PC-3 (cell line): Measurements from ENCODE around the gene CPB2. TPM values are rescaled to one million over a fixed set of nuclear protein-coding genes. Genes with fewer than 3 reads are reported as not detected.

Experiments
- ATAC-seq: fragments of 200-7000 bp; cut with Tn5 transposase; 2 replicates; pipeline ENCODE4 v1.9.1; 2020; ENCODE audit warnings: mild to moderate bottlenecking, moderate library complexity
- BruUV-seq: library from RNA; stranded (reverse); fragments of 400-500 nt; replicated peaks from 2 replicates; lab custom pipeline; 2021; lab: Mats Ljungman, UMichigan
- CTCF ChIA-PET: fragments of 300-600 bp; sonication (Branson Sonifier 250); formaldehyde crosslinking; loops from one replicate; lab custom pipeline; 2022; ENCODE audit warnings: antibody characterized with exemption; lab: Charles Lee
- POLR2A ChIA-PET: fragments of 300-600 bp; sonication (Branson Sonifier 250); formaldehyde crosslinking; loops from one replicate; lab custom pipeline; 2022; ENCODE audit warnings: antibody characterized with exemption; ENCODE audit not compliant: unreplicated experiment; lab: Charles Lee
- DNase-seq: peaks from one replicate; pipeline ENCODE4 v3.0.0-alpha.2; 2015
- H2AFZ ChIP-seq: fragments of 300-600 bp; sonication (generic); 2 replicates; pipeline ENCODE4 v1.6.0; 2016; ENCODE audit warnings: antibody characterized with exemption, low read length
- H3F3A ChIP-seq: fragments of 300-600 bp; sonication (generic); one replicate; pipeline ENCODE4 v1.6.0; 2017; ENCODE audit warnings: antibody characterized with exemption, low read length, control low read depth, mild to moderate bottlenecking; ENCODE audit not compliant: unreplicated experiment
- H3K27ac ChIP-seq: fragments of 300-600 bp; sonication (generic); 2 replicates; pipeline ENCODE4 v1.5.1; 2016; ENCODE audit warnings: mild to moderate bottlenecking, low read length
- H3K27me3 ChIP-seq: fragments of 300-600 bp; sonication (generic); 2 replicates; pipeline ENCODE4 v1.6.1; 2016; ENCODE audit warnings: low read length, mixed read lengths
- H3K36me3 ChIP-seq: fragments of 300-600 bp; sonication (generic); 2 replicates; pipeline ENCODE4 v1.6.1; 2016; ENCODE audit warnings: low read depth, mixed run types, low read length, mixed read lengths
- H3K4me1 ChIP-seq: fragments of 300-600 bp; sonication (generic); 2 replicates; pipeline ENCODE4 v1.5.1; 2016; ENCODE audit warnings: low read length; ENCODE audit not compliant: insufficient read depth
- H3K4me2 ChIP-seq: fragments of 300-600 bp; sonication (generic); 2 replicates; pipeline ENCODE4 v1.6.0; 2016; ENCODE audit warnings: low read length
- H3K4me3 ChIP-seq: fragments of 300-600 bp; sonication (generic); 2 replicates; pipeline ENCODE4 v1.5.1; 2016; ENCODE audit warnings: mild to moderate bottlenecking, low read length, mixed read lengths
- H3K79me2 ChIP-seq: fragments of 300-600 bp; sonication (generic); 2 replicates; pipeline ENCODE4 v1.6.1; 2017; ENCODE audit warnings: low read length, mixed read lengths
- H3K9ac ChIP-seq: fragments of 300-600 bp; sonication (generic); 2 replicates; pipeline ENCODE4 v1.6.0; 2016; ENCODE audit warnings: mild to moderate bottlenecking, low read length
- H3K9me2 ChIP-seq: fragments of 300-600 bp; sonication (generic); replicated peaks from 2 replicates; pipeline ENCODE4 v1.6.1; 2016; ENCODE audit warnings: mixed run types, low read length, mixed read lengths
- H3K9me3 ChIP-seq: fragments of 300-600 bp; sonication (generic); 2 replicates; pipeline ENCODE4 v1.6.1; 2016; ENCODE audit warnings: low read length, mixed read lengths
- H4K20me1 ChIP-seq: fragments of 300-600 bp; sonication (generic); 2 replicates; pipeline ENCODE4 v1.6.1; 2016; ENCODE audit warnings: low read length, mixed read lengths
- CTCF ChIP-seq: fragments of 300-600 bp; sonication (generic); conservative IDR thresholded peaks from 2 replicates; pipeline ENCODE4 v1.5.1; 2017; ENCODE audit warnings: antibody characterized with exemption, low read depth, mild to moderate bottlenecking, low read length
- EZH2 ChIP-seq: fragments of 300-600 bp; sonication (generic); IDR thresholded peaks from one replicate; pipeline ENCODE4 v1.6.1; 2017; ENCODE audit warnings: antibody characterized with exemption, mild to moderate bottlenecking, low read length; ENCODE audit not compliant: unreplicated experiment
- EZH2phosphoT487 ChIP-seq: fragments of 300-600 bp; sonication (generic); IDR thresholded peaks from 2 replicates; pipeline ENCODE4 v1.6.1; 2018; ENCODE audit warnings: mild to moderate bottlenecking, antibody characterized with exemption, low read length, borderline replicate concordance
- intact Hi-C: fragments of 100-400 bp; cut with micrococcal nuclease; formaldehyde crosslinking; loops from 2 replicates; pipeline ENCODE4 v1.9.0; 2023
- total RNA-seq: library from RNA; depleted of rRNA; stranded (reverse); fragments of >200 nt; gene quantifications from 2 replicates; pipeline ENCODE4 v1.2.3, GENCODE V29; 2014

Gene CPB2
- total RNA-seq, 1 experiment from 2014 or later = not detected

GRCh38 chr13:46010148-46010547 lies 94.7 kb downstream of the CPB2 start:
- ChIA-PET CTCF (interaction anchor here (0.6 kb wide), 1 partner anchor 202 kb away, joined by 3 read pairs; no protein-coding TSS in a partner anchor), POLR2A (no interaction called here)
- peaks cover 13% of the 10 kb centered on the region; the same call in 1 of the 2 replicates for H3K36me3 ChIP-seq
- H3K4me1 ChIP-seq = peaks cover 11% of the 10 kb centered on the region
- no peak overlapping the region for H3K9ac ChIP-seq
- no peak overlapping the region for H3K27ac ChIP-seq
- no peak overlapping the region for H2AFZ ChIP-seq
- DNase-seq (no peak), ATAC-seq (no peak)
- H3F3A ChIP-seq = no peaks in the 10 kb centered on the region
- H4K20me1 ChIP-seq = no peaks in the 10 kb centered on the region; the same call in 1 of the 2 replicates
- TF ChIP-seq EZH2 (no peak), EZH2phosphoT487 (no peak), CTCF (peak; percentile 42)
- H3K9me3 ChIP-seq = no peaks in the 10 kb centered on the region
- no peaks in the 10 kb centered on the region for H3K27me3 ChIP-seq
- intact Hi-C loops = no loop called here
- no TSS peak for BruUV-seq
- no peak overlapping the region for H3K4me2 ChIP-seq
- no peaks in the 10 kb centered on the region for H3K9me2 ChIP-seq
- H3K79me2 ChIP-seq = no peaks in the 10 kb centered on the region
- H3K4me3 ChIP-seq = no peak overlapping the region

- Histone ChIP-seq H3K4me2 (no peak overlapping the region), H3K9ac (no peak overlapping the region), H3K4me1 (peaks cover 11% of the 10 kb centered on the region), H3K27ac (no peak overlapping the region), H3F3A (no peaks in the 10 kb centered on the region), H3K27me3 (no peaks in the 10 kb centered on the region), H3K9me2 (no peaks in the 10 kb centered on the region), H3K4me3 (no peak overlapping the region), H3K36me3 (peaks cover 13% of the 10 kb centered on the region; the same call in 1 of the 2 replicates), H3K9me3 (no peaks in the 10 kb centered on the region), H3K79me2 (no peaks in the 10 kb centered on the region), H4K20me1 (no peaks in the 10 kb centered on the region; the same call in 1 of the 2 replicates), H2AFZ (no peak overlapping the region)
- ATAC-seq (no peak), DNase-seq (no peak)
- ChIA-PET CTCF (no interaction called here), POLR2A (no interaction called here)
- no peak for TF ChIP-seq EZH2phosphoT487
- no peak for TF ChIP-seq CTCF
- TF ChIP-seq EZH2 = no peak
- BruUV-seq = no TSS peak
- intact Hi-C loops = no loop called here
Observed at GRCh38 chr13:46008631-46009030, 96.2 kb downstream of the CPB2 start.

- no peaks in the 10 kb centered on the region for H3F3A ChIP-seq
- no peak overlapping the region for H3K27ac ChIP-seq
- no peak overlapping the region for H3K4me3 ChIP-seq
- ChIA-PET CTCF (no interaction called here), POLR2A (no interaction called here)
- no peaks in the 10 kb centered on the region for H3K4me1 ChIP-seq
- TF ChIP-seq CTCF = no peak
- TF ChIP-seq EZH2 = no peak
- no peak for DNase-seq
- H4K20me1 ChIP-seq = no peaks in the 10 kb centered on the region
- H3K79me2 ChIP-seq = no peaks in the 10 kb centered on the region
- H3K9me2 ChIP-seq = no peaks in the 10 kb centered on the region
- no peak overlapping the region for H3K9ac ChIP-seq
- peaks cover 16% of the 10 kb centered on the region; the same call in 1 of the 2 replicates for H3K36me3 ChIP-seq
- no peak overlapping the region for H3K4me2 ChIP-seq
- no peaks in the 10 kb centered on the region for H3K9me3 ChIP-seq
- no peak for ATAC-seq
- no peak overlapping the region for H2AFZ ChIP-seq
- no TSS peak for BruUV-seq
- H3K27me3 ChIP-seq = no peaks in the 10 kb centered on the region
- intact Hi-C loops = no loop called here
Observed at GRCh38 chr13:46006688-46007452, 98.0 kb downstream of the CPB2 start.
